GM12873 (cell line): ENCODE measurements around the gene RBM22.

ENCODE experiments used
- TF ChIP-seq, protein P1 (sequence below): IDR thresholded peaks from 2 replicates; pipeline ENCODE4 v1.5.1; 2012; ENCODE audit warnings: low read depth, mild to moderate bottlenecking, moderate library complexity, low read length, control low read depth; ENCODE audit not compliant: insufficient read depth; ENCODE audit errors: missing control alignments

RBM22 gene

GRCh38 chr5:150671509-150672236, 29.2 kb downstream of the RBM22 start:
- TF ChIP-seq, protein P1, sequence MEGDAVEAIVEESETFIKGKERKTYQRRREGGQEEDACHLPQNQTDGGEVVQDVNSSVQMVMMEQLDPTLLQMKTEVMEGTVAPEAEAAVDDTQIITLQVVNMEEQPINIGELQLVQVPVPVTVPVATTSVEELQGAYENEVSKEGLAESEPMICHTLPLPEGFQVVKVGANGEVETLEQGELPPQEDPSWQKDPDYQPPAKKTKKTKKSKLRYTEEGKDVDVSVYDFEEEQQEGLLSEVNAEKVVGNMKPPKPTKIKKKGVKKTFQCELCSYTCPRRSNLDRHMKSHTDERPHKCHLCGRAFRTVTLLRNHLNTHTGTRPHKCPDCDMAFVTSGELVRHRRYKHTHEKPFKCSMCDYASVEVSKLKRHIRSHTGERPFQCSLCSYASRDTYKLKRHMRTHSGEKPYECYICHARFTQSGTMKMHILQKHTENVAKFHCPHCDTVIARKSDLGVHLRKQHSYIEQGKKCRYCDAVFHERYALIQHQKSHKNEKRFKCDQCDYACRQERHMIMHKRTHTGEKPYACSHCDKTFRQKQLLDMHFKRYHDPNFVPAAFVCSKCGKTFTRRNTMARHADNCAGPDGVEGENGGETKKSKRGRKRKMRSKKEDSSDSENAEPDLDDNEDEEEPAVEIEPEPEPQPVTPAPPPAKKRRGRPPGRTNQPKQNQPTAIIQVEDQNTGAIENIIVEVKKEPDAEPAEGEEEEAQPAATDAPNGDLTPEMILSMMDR, result no peak

- TF ChIP-seq, protein P1, result no peak
Measured at GRCh38 chr5:150670948-150671310, 29.9 kb downstream of the RBM22 start.

GRCh38 chr5:150670275-150670947, 30.5 kb downstream of the RBM22 start:
- TF ChIP-seq, protein P1, result no peak

- TF ChIP-seq, protein P1, result no peak
Measured at GRCh38 chr5:150665044-150665443, 35.8 kb downstream of the RBM22 start.

DNA sequence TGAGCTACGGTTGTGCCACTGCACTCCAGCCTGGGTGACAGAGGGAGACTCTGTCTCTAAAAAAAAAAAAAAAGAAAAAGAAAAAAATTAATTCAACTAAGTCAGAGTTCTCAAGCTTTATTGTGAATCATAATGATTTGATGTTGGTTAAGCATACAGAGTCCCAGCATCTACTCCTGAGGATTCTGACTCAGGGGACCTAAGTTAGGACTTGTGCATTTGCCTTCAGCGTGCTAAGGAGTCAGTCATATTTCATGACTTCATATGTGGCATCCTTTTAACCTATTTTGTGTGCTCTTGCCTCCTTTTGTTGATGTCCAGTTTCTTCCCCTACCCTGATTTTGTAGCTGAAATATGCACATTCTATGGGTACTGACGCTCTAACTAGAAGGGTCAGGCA, 36.9 kb downstream of the RBM22 start:
- TF ChIP-seq, protein P1, result no peak

DNA sequence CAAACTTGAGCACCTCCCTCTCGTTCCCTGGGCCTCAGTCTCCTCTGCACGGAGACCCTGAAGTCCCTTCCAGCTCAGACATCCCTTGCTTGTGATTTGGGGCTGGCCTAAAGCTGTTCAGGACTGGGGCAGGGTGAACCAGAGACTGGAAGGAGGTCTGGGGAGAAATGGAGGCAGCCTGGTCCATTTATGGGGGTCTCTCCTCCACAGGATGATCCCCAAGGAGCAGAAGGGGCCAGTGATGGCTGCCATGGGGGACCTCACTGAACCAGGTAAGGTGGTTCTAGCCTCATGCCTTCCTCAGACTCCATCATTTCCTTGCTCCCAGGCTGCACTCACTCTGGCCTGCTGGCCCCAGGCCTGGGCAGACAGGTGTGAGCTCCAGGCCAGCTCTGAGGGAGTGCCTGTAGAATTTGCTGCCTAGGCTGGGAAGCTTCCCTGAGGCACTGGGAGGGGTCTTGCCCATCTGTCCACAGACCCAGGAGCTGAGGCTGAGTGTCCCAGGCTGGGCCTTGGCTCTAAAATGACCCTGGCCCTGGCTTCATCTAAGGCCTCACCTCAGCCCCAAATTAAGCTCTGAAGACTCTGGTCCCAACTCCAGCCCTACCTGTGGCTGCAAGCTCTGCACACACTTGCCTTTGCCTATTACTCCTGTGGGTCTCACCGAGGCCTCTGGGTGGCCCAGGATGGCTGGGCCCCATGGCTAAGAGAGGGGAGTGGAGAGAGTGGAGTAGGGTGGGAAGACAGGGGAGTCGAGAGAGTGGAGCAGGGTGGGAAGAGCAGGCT, 37.9 kb downstream of the RBM22 start:
- TF ChIP-seq, protein P1, result no peak
